HCT116 (cell line): ENCODE data around the gene SZRD1.

Experiments
- EZH2 ChIP-seq: fragments of 200-600 bp; sonication (generic); IDR thresholded peaks from 2 replicates; pipeline ENCODE4 v1.6.1; 2017; ENCODE audit warnings: antibody characterized with exemption, mixed run types
- FOSL1 ChIP-seq: IDR thresholded peaks from 2 replicates; pipeline ENCODE4 v1.6.1; 2012; ENCODE audit warnings: low read depth
- POLR2A ChIP-seq: IDR thresholded peaks from 2 replicates; pipeline ENCODE4 v1.7.0; 2011; ENCODE audit warnings: borderline replicate concordance; ENCODE audit not compliant: insufficient read depth, insufficient read length; ENCODE audit errors: extremely low read depth
- RAD21 ChIP-seq: IDR thresholded peaks from 2 replicates; pipeline ENCODE4 v1.6.1; 2012; ENCODE audit warnings: low read depth, mild to moderate bottlenecking
- SIN3A ChIP-seq: IDR thresholded peaks from 2 replicates; pipeline ENCODE4 v1.6.1; 2012; ENCODE audit warnings: low read depth
- SRF ChIP-seq: IDR thresholded peaks from 2 replicates; pipeline ENCODE4 v1.6.1; 2012; ENCODE audit warnings: low read depth
- ZNF274 ChIP-seq: fragments of 200-500 bp; sonication (Bioruptor generic); IDR thresholded peaks from 2 replicates; pipeline ENCODE4 v1.6.1; 2014; ENCODE audit warnings: mild to moderate bottlenecking, low read depth, low read length, inconsistent platforms
- TF ChIP-seq, protein P1 (sequence below), 3 experiments: fragments of 200-600 bp in 1 of 3; sonication (generic) in 1 of 3; IDR thresholded peaks in 2 of 3; conservative IDR thresholded peaks in 1 of 3; 2 replicates each; pipeline ENCODE4 v1.5.1; 2012 to 2017; ENCODE audit warnings: low read depth in 2 of 3, low read length in 2 of 3, antibody characterized with exemption in 1 of 3, borderline replicate concordance in 1 of 3, control low read depth in 1 of 3, mild to moderate bottlenecking in 1 of 3, mixed read lengths in 1 of 3, mixed run types in 1 of 3, moderate library complexity in 1 of 3; ENCODE audit not compliant: insufficient read depth in 1 of 3
- TF ChIP-seq, protein P2 (sequence below): IDR thresholded peaks from 2 replicates; pipeline ENCODE4 v1.6.1; 2011; ENCODE audit warnings: mild to moderate bottlenecking, low read length, moderate library complexity; ENCODE audit not compliant: insufficient replicate concordance; ENCODE audit errors: extremely low read depth
- TF ChIP-seq, protein P3 (sequence below): IDR thresholded peaks from 2 replicates; pipeline ENCODE4 v1.6.1; 2012; ENCODE audit warnings: low read depth
- TF ChIP-seq, protein P4 (sequence below): IDR thresholded peaks from 2 replicates; pipeline ENCODE4 v1.6.1; 2012

DNA sequence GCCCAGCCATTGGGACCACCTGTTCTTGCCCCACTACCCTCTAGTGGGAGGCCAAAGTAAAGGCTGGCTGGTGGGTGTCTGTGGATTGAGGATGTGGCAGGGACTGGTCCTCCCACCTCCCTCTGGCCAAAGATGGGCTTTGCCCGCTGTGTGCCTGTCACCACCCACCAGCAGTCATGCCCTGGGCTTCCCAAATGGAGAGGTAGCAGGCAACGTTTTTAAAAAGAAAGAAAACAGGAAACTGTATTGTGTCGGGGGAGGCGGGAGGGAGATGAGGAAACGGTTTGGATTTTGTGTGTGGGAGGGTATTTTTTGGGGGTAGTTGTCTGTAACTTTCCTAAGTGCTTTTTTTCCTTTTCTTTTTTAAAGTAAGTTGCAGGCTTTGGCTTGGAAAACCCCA lies 30.1 kb downstream of the SZRD1 start:
- TF ChIP-seq, protein P1, sequence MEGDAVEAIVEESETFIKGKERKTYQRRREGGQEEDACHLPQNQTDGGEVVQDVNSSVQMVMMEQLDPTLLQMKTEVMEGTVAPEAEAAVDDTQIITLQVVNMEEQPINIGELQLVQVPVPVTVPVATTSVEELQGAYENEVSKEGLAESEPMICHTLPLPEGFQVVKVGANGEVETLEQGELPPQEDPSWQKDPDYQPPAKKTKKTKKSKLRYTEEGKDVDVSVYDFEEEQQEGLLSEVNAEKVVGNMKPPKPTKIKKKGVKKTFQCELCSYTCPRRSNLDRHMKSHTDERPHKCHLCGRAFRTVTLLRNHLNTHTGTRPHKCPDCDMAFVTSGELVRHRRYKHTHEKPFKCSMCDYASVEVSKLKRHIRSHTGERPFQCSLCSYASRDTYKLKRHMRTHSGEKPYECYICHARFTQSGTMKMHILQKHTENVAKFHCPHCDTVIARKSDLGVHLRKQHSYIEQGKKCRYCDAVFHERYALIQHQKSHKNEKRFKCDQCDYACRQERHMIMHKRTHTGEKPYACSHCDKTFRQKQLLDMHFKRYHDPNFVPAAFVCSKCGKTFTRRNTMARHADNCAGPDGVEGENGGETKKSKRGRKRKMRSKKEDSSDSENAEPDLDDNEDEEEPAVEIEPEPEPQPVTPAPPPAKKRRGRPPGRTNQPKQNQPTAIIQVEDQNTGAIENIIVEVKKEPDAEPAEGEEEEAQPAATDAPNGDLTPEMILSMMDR (IDR thresholded peaks at IDR 0.05 in 2 of 3, conservative IDR thresholded peaks at IDR 0.05 in 1 of 3; ENCODE audit: borderline replicate concordance in 1 of 3, insufficient read depth in 1 of 3, low read depth in 2 of 3, low read length in 2 of 3), result no peak
- TF ChIP-seq POLR2A (no peak), ZNF274 (no peak), FOSL1 (no peak), SIN3A (no peak), EZH2 (no peak), RAD21 (no peak), SRF (no peak)
- TF ChIP-seq, protein P2, sequence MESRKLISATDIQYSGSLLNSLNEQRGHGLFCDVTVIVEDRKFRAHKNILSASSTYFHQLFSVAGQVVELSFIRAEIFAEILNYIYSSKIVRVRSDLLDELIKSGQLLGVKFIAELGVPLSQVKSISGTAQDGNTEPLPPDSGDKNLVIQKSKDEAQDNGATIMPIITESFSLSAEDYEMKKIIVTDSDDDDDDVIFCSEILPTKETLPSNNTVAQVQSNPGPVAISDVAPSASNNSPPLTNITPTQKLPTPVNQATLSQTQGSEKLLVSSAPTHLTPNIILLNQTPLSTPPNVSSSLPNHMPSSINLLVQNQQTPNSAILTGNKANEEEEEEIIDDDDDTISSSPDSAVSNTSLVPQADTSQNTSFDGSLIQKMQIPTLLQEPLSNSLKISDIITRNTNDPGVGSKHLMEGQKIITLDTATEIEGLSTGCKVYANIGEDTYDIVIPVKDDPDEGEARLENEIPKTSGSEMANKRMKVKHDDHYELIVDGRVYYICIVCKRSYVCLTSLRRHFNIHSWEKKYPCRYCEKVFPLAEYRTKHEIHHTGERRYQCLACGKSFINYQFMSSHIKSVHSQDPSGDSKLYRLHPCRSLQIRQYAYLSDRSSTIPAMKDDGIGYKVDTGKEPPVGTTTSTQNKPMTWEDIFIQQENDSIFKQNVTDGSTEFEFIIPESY, result no peak
- TF ChIP-seq, protein P3, sequence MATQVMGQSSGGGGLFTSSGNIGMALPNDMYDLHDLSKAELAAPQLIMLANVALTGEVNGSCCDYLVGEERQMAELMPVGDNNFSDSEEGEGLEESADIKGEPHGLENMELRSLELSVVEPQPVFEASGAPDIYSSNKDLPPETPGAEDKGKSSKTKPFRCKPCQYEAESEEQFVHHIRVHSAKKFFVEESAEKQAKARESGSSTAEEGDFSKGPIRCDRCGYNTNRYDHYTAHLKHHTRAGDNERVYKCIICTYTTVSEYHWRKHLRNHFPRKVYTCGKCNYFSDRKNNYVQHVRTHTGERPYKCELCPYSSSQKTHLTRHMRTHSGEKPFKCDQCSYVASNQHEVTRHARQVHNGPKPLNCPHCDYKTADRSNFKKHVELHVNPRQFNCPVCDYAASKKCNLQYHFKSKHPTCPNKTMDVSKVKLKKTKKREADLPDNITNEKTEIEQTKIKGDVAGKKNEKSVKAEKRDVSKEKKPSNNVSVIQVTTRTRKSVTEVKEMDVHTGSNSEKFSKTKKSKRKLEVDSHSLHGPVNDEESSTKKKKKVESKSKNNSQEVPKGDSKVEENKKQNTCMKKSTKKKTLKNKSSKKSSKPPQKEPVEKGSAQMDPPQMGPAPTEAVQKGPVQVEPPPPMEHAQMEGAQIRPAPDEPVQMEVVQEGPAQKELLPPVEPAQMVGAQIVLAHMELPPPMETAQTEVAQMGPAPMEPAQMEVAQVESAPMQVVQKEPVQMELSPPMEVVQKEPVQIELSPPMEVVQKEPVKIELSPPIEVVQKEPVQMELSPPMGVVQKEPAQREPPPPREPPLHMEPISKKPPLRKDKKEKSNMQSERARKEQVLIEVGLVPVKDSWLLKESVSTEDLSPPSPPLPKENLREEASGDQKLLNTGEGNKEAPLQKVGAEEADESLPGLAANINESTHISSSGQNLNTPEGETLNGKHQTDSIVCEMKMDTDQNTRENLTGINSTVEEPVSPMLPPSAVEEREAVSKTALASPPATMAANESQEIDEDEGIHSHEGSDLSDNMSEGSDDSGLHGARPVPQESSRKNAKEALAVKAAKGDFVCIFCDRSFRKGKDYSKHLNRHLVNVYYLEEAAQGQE, result no peak
- TF ChIP-seq, protein P4, sequence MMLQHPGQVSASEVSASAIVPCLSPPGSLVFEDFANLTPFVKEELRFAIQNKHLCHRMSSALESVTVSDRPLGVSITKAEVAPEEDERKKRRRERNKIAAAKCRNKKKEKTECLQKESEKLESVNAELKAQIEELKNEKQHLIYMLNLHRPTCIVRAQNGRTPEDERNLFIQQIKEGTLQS, result no peak
